HepG2 (cell line): ENCODE data around the gene SDR42E2. TPM values are rescaled to one million over a fixed set of nuclear protein-coding genes. Genes with fewer than 3 reads are reported as not detected.

ENCODE experiments used
- BRD4 ChIP-seq: sonication (generic); formaldehyde crosslinking; IDR thresholded peaks from 2 replicates; pipeline ENCODE4 v1.4.0; 2020; ENCODE audit warnings: missing genetic modification reagents
- DRAP1 ChIP-seq: IDR thresholded peaks from 2 replicates; pipeline ENCODE4 v1.6.1; 2016; ENCODE audit warnings: missing genetic modification reagents, missing compliant biosample characterization
- IKZF4 ChIP-seq: sonication (generic); formaldehyde crosslinking; IDR thresholded peaks from 2 replicates; pipeline ENCODE4 v1.5.1; 2020; ENCODE audit warnings: borderline replicate concordance, mild to moderate bottlenecking, low read depth, missing genetic modification reagents; ENCODE audit errors: not compliant biosample characterization
- PHB2 ChIP-seq: fragments of 450-650 bp; IDR thresholded peaks from 2 replicates; pipeline ENCODE4 v1.6.1; 2018; ENCODE audit not compliant: partially characterized antibody
- SOX13 ChIP-seq, 3 experiments: fragments of 450-650 bp in 1 of 3; sonication (generic) in 1 of 3; formaldehyde crosslinking in 1 of 3; IDR thresholded peaks in 2 of 3; conservative IDR thresholded peaks in 1 of 3; 2 replicates each; pipeline versions ENCODE4 v1.5.0 to v1.6.1; 2016 to 2020; ENCODE audit warnings: antibody characterized with exemption in 1 of 3, mild to moderate bottlenecking in 1 of 3, missing compliant biosample characterization in 1 of 3, missing genetic modification reagents in 1 of 3, moderate library complexity in 1 of 3
- SRSF4 ChIP-seq: fragments of 200-400 bp; formaldehyde crosslinking; IDR thresholded peaks from one replicate; pipeline ENCODE4 v1.6.1; 2018; ENCODE audit warnings: mild to moderate bottlenecking, low read depth, low read length, moderate library complexity; ENCODE audit not compliant: poor library complexity, severe bottlenecking
- WIZ ChIP-seq: sonication (generic); formaldehyde crosslinking; IDR thresholded peaks from 2 replicates; pipeline ENCODE4 v1.5.1; 2020; ENCODE audit warnings: mild to moderate bottlenecking, missing genetic modification reagents
- XRCC5 ChIP-seq: fragments of 200-400 bp; formaldehyde crosslinking; optimal IDR thresholded peaks from 2 replicates; pipeline ENCODE3; 2017; ENCODE audit warnings: mild to moderate bottlenecking, low read length
- ZNF20 ChIP-seq: sonication (generic); formaldehyde crosslinking; IDR thresholded peaks from 2 replicates; pipeline ENCODE4 v1.4.0; 2020; ENCODE audit warnings: mild to moderate bottlenecking, moderate library complexity, missing genetic modification reagents
- ZNF276 ChIP-seq: sonication (generic); formaldehyde crosslinking; IDR thresholded peaks from 2 replicates; pipeline ENCODE4 v1.4.0; 2020; ENCODE audit warnings: mild to moderate bottlenecking, low read depth, missing genetic modification reagents
- ZNF484 ChIP-seq: sonication (generic); formaldehyde crosslinking; IDR thresholded peaks from 2 replicates; pipeline ENCODE4 v1.5.1; 2020; ENCODE audit warnings: mild to moderate bottlenecking, low read depth, missing genetic modification reagents, borderline replicate concordance
- polyA plus RNA-seq, 8 experiments: library from polyadenylated mRNA; depleted of rRNA in 3 of 8; stranded (reverse) in 7 of 8; unstranded in 1 of 8; fragments of >200 nt; fragmentation: Illumina TruSeq in 4 of 8; extraction: Trizol in 4 of 8; gene quantifications; 2 replicates each; pipeline versions ENCODE4 v1.2.1 to v1.2.3, GENCODE V29; 2011 to 2016; ENCODE audit warnings: low read depth in 4 of 8, missing spikeins in 1 of 8, mixed read lengths in 1 of 8; ENCODE audit not compliant: insufficient read depth in 1 of 8
- total RNA-seq, 5 experiments: library from RNA; depleted of rRNA; stranded (reverse); fragments of >200 nt; fragmentation: Illumina TruSeq; extraction: Trizol; gene quantifications; 2 replicates each; pipeline ENCODE4 v1.2.3, GENCODE V29; 2016; ENCODE audit warnings: low read depth in 1 of 5
- TF ChIP-seq, protein P1 (sequence below): sonication (generic); formaldehyde crosslinking; IDR thresholded peaks from 2 replicates; pipeline ENCODE4 v1.8.0; 2022; ENCODE audit warnings: missing genetic modification reagents, mild to moderate bottlenecking, inconsistent platforms, borderline replicate concordance
- TF ChIP-seq, protein P2 (sequence below): sonication (generic); formaldehyde crosslinking; IDR thresholded peaks from 2 replicates; pipeline ENCODE4 v1.9.0; 2022; ENCODE audit warnings: low read depth, missing genetic modification reagents

SDR42E2 gene
- total and polyA plus RNA-seq, 2 of the 13 experiments (the other 11 are each of a cell fraction or from before 2014, with no cell fraction given) = 0.05 to 0.11 TPM

DNA sequence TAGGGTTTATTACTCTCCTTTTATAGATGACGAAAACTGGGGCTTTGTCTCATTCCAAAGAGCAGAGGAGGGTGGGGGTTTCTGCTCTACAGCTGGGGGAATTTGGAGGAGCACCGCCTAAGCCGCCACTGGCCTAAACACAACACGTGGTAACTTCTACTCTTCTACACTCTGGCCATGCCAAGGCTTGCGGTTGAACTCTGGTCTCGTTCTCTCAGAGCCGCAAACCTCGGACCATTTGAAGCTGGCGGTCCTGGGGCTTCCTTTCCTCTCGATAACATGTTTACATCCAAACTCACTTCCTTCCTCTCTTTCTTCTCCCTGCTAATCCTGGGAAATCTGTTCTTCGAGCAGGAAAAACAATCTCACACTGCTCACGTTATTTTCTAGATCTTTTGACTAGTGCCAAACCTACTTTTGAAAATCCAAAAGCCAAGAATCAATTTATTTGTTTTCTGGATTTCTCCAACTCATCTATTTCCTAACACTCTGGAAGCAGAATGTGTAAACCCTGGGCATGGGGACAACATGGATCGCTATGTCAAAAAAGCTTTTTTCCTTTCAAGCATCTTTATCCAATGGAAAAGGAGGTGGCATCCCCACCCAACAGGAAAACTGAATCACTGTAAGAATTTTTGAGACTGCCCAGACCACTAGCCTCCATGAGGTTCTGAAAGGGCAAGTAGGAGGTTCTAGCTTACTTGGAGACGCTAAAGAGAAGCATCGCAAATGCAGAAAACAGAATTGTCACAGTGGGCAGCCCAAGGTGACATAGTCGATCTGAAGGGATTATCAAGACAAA lies 30.2 kb downstream of the SDR42E2 start (continued):
- TF ChIP-seq SOX13 (IDR thresholded peaks at IDR 0.05) = peak; percentile 32; the same call in 1 of the 2 replicates
- TF ChIP-seq SOX13 (CRISPR knock-in tag; conservative IDR thresholded peaks at IDR 0.05 in 1 of 2, IDR thresholded peaks at IDR 0.05 in 1 of 2) = peak; percentile 1 to 68; a peak in 2 of 4 replicates
- no peak for TF ChIP-seq WIZ (CRISPR knock-in tag)
- TF ChIP-seq PHB2 = no peak
- TF ChIP-seq ZNF20 (CRISPR knock-in tag) = no peak
- TF ChIP-seq, protein P1, sequence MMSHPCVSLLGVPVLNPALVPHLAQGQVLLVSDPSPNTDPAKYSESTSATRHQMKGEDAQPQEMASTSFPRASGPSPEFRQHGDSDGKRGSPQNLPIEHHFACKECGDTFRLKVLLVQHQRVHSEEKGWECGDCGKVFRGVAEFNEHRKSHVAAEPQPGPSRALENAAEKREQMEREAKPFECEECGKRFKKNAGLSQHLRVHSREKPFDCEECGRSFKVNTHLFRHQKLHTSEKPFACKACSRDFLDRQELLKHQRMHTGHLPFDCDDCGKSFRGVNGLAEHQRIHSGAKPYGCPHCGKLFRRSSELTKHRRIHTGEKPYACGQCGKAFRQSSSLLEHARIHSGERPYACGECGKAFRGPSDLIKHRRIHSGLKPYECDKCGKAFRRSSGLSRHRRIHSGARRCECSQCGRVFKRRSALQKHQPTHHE = peak; percentile 90; the same call in 1 of the 2 replicates
- peak; percentile 85 for TF ChIP-seq XRCC5
- 0 out of 2 replicates have a peak, but pooled peaks have one; percentile 9 for TF ChIP-seq BRD4 (CRISPR knock-in tag)
- peak; percentile 87; the same call in 1 of the 2 replicates for TF ChIP-seq ZNF276 (CRISPR knock-in tag)
- TF ChIP-seq ZNF484 (CRISPR knock-in tag) = no peak
- TF ChIP-seq SRSF4 = no peak
- TF ChIP-seq IKZF4 (CRISPR knock-in tag) = peak; percentile 36
- TF ChIP-seq DRAP1 = peak; percentile 91
- TF ChIP-seq, protein P2, sequence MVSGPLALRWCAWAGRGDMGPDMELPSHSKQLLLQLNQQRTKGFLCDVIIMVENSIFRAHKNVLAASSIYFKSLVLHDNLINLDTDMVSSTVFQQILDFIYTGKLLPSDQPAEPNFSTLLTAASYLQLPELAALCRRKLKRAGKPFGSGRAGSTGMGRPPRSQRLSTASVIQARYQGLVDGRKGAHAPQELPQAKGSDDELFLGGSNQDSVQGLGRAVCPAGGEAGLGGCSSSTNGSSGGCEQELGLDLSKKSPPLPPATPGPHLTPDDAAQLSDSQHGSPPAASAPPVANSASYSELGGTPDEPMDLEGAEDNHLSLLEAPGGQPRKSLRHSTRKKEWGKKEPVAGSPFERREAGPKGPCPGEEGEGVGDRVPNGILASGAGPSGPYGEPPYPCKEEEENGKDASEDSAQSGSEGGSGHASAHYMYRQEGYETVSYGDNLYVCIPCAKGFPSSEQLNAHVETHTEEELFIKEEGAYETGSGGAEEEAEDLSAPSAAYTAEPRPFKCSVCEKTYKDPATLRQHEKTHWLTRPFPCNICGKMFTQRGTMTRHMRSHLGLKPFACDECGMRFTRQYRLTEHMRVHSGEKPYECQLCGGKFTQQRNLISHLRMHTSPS (CRISPR knock-in tag) = peak; percentile 62; the same call in 1 of the 2 replicates
